K562 (cell line): ENCODE data around the gene AHI1. TPM values are rescaled to one million over a fixed set of nuclear protein-coding genes. Genes with fewer than 3 reads are reported as not detected.

Experiments used
- ATF4 ChIP-seq: fragments of 450-650 bp; formaldehyde crosslinking; IDR thresholded peaks from 2 replicates; pipeline ENCODE4 v1.4.0; 2022; ENCODE audit warnings: mild to moderate bottlenecking, moderate library complexity
- FOS ChIP-seq: IDR thresholded peaks from 3 replicates; pipeline ENCODE4 v1.6.1; 2011; ENCODE audit not compliant: insufficient read length; ENCODE audit errors: extremely low read depth
- HCFC1 ChIP-seq: IDR thresholded peaks from 2 replicates; pipeline ENCODE4 v1.6.1; 2012; ENCODE audit warnings: low read depth, low read length, improper control_type of control experiment
- NCOR1 ChIP-seq: fragments of 450-650 bp; IDR thresholded peaks from 2 replicates; pipeline ENCODE4 v1.6.1; 2016; ENCODE audit warnings: mild to moderate bottlenecking, moderate library complexity
- NFRKB ChIP-seq: fragments of 450-650 bp; IDR thresholded peaks from 2 replicates; pipeline ENCODE4 v1.6.1; 2016; ENCODE audit warnings: low read depth
- NR1H2 ChIP-seq: sonication (generic); formaldehyde crosslinking; IDR thresholded peaks from 2 replicates; pipeline ENCODE4 v1.4.0; 2020; ENCODE audit warnings: mild to moderate bottlenecking, missing genetic modification reagents
- PCBP2 ChIP-seq: fragments of 200-400 bp; formaldehyde crosslinking; IDR thresholded peaks from 2 replicates; pipeline ENCODE4 v1.6.1; 2018; ENCODE audit warnings: low read length, low read depth, mild to moderate bottlenecking, moderate library complexity; ENCODE audit not compliant: poor library complexity, severe bottlenecking
- POLR2G ChIP-seq: fragments of 200-400 bp; formaldehyde crosslinking; IDR thresholded peaks from 2 replicates; pipeline ENCODE4 v1.6.1; 2017; ENCODE audit warnings: low read depth, mild to moderate bottlenecking, antibody characterized with exemption, low read length, moderate library complexity
- PRMT5 ChIP-seq: sonication (generic); formaldehyde crosslinking; IDR thresholded peaks from 2 replicates; pipeline ENCODE4 v1.5.0; 2020; ENCODE audit warnings: missing genetic modification reagents
- PYGO2 ChIP-seq: fragments of 450-650 bp; IDR thresholded peaks from 2 replicates; pipeline ENCODE4 v1.6.1; 2016; ENCODE audit warnings: mild to moderate bottlenecking, missing genetic modification characterization, moderate library complexity, missing compliant biosample characterization
- RBM22 ChIP-seq: fragments of 200-400 bp; formaldehyde crosslinking; IDR thresholded peaks from 2 replicates; pipeline ENCODE4 v1.6.1; 2018; ENCODE audit warnings: low read length, low read depth; ENCODE audit not compliant: poor library complexity, severe bottlenecking
- TAF9B ChIP-seq: fragments of 450-650 bp; IDR thresholded peaks from 2 replicates; pipeline ENCODE4 v1.6.1; 2018; ENCODE audit warnings: mild to moderate bottlenecking; ENCODE audit not compliant: partially characterized antibody
- UBTF ChIP-seq, 2 experiments: IDR thresholded peaks; 2 replicates each; pipeline ENCODE4 v1.6.1; 2012; ENCODE audit warnings: improper control_type of control experiment in 2 of 2, low read depth in 2 of 2, low read length in 2 of 2, borderline replicate concordance in 1 of 2
- ZNF146 ChIP-seq: IDR thresholded peaks from one replicate; pipeline ENCODE4 v1.6.1; 2018; ENCODE audit warnings: missing compliant biosample characterization; ENCODE audit not compliant: unreplicated experiment
- ZNF696 ChIP-seq: fragments of 250-450 bp; sonication (Bioruptor Pico); conservative IDR thresholded peaks from 2 replicates; pipeline ENCODE4 v1.4.0; 2020; ENCODE audit warnings: mild to moderate bottlenecking, moderate library complexity
- polyA plus RNA-seq, 8 experiments: library from polyadenylated mRNA; depleted of rRNA in 4 of 8; stranded (reverse) in 5 of 8; unstranded in 3 of 8; fragments of >200 nt; fragmentation: Nextera tagmentation in 2 of 8; fragmentation: Illumina TruSeq in 1 of 8; extraction: Ambion mirVana in 2 of 8; extraction: Trizol in 1 of 8; gene quantifications; 2 replicates each; pipeline versions ENCODE4 v1.2.1 to v1.2.3, GENCODE V29; 2011 to 2014; ENCODE audit warnings: inconsistent platforms in 1 of 8, missing spikeins in 1 of 8
- total RNA-seq, 7 experiments: library from RNA; depleted of rRNA in 6 of 7; stranded (reverse); fragments of >200 nt in 6 of 7; fragmentation: Illumina TruSeq in 2 of 7; extraction: Trizol in 2 of 7; gene quantifications; 2 replicates each; pipeline versions ENCODE4 v1.2.1 to v1.2.3, GENCODE V29; 2011 to 2021; ENCODE audit warnings: low replicate concordance in 1 of 7
- TF ChIP-seq, protein P1 (sequence below): fragments of 250-450 bp; sonication (Bioruptor Pico); IDR thresholded peaks from 2 replicates; pipeline ENCODE4 v1.5.1; 2021; ENCODE audit warnings: mild to moderate bottlenecking
- TF ChIP-seq, protein P2 (sequence below): fragments of 250-450 bp; sonication (Bioruptor Pico); IDR thresholded peaks from 2 replicates; pipeline ENCODE4 v1.5.0; 2021; ENCODE audit warnings: mild to moderate bottlenecking, moderate library complexity
- TF ChIP-seq, protein P3 (sequence below): fragments of 250-450 bp; sonication (Bioruptor Pico); IDR thresholded peaks from 2 replicates; pipeline ENCODE4 v1.4.0; 2020; ENCODE audit warnings: mild to moderate bottlenecking

AHI1 gene
- total and polyA plus RNA-seq, 9 of the 15 experiments (the other 6 are each of a cell fraction or from before 2014, with no cell fraction given): 24.7 to 54.9 (median 32.2) TPM

DNA sequence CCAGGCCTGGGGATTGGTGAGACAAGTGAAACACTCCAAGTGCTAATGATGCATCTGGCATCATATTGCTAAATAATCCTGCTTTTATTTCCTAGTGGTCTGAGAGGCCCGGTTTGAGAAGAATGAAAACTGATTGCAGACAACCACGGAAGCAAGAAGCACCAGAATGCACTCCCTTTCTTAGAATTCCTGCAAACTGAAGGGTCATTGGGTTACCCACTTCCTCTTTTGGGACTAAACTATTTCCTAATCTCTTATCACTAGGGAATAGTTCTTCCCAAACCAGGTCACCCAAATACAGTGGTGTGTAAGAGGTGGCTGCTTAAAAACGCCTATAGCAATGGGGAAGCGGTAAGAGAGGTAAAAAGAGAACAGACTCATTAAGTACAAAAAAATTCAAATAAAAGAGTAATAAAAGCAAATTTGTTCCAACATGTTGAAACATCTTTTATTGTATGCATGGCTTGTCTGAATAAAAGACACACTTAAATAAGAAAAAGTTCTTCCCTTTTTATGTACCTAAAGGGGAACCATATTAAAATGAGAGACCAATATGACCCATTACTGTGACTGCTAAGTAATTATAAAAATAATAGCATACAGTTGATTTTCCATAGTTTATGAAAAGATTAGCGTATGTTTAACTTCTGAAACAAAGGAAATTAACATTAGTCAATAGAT lies 190.7 kb downstream of the AHI1 start (continued):
- TF ChIP-seq ATF4 (CRISPR knock-in tag): no peak
- TF ChIP-seq, protein P1, sequence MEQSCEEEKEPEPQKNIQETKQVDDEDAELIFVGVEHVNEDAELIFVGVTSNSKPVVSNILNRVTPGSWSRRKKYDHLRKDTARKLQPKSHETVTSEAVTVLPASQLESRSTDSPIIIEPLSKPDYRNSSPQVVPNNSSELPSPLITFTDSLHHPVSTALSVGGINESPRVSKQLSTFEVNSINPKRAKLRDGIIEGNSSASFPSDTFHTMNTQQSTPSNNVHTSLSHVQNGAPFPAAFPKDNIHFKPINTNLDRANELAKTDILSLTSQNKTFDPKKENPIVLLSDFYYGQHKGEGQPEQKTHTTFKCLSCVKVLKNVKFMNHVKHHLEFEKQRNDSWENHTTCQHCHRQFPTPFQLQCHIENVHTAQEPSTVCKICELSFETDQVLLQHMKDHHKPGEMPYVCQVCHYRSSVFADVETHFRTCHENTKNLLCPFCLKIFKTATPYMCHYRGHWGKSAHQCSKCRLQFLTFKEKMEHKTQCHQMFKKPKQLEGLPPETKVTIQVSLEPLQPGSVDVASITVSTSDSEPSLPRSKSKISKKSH: no peak
- TF ChIP-seq PYGO2: no peak
- TF ChIP-seq POLR2G: no peak
- TF ChIP-seq, protein P2, sequence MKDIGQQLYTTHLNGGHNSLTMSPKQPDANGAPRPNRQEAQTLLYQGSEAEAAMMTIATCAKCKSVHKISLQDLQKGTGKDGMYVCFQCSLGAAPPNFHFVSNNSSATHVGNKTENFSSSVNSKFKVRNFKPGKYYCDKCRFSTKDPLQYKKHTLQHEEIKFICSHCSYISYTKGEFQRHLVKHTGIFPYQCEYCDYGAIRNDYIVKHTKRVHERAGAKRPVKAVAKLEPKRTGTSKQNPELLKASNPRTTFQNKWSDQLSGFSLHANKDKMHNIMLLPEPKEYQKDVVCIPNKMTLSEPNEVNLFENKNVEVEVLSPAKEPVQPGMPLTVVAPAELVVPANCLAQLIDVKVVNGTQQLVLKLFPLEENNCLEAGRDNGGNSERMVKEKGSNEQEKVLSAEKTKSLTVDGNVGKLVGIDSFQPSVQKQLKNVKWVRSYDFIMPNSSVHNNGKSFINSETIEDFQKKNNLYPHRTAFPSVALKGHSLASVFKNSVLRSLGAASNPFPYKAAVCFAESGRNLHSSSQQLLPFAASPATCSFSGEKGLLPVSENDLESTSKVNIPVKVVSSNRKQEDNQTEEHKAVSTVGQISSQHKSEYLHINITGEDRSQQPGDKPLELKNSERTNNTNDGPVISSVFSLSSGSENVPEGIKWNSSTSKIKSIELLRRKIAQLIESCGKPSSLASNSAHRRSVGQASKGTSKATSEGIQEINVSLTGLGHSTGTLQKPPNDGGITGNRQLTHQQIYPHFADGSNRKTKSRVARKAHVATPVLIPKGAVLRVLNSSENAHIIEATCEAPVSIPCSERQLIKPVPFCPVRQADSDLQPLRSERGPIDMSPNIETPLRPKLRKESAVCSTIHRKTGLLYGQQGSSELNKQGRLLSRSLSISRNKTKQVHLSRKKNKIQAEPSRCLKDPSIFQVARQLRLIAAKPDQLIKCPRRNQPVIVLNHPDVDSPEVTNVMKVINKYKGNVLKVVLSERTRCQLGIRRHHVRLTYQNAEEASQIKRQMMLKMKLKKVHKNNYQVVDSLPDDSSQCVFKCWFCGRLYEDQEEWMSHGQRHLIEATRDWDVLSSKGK: no peak
- no peak for TF ChIP-seq PCBP2
- no peak for TF ChIP-seq ZNF146 (CRISPR knock-in tag)
- TF ChIP-seq ZNF696: no peak
- no peak for TF ChIP-seq NFRKB
- TF ChIP-seq FOS: no peak
- no peak for TF ChIP-seq PRMT5 (CRISPR knock-in tag)
- TF ChIP-seq RBM22: no peak
- no peak for TF ChIP-seq NR1H2
- TF ChIP-seq HCFC1: no peak
- TF ChIP-seq, protein P3, sequence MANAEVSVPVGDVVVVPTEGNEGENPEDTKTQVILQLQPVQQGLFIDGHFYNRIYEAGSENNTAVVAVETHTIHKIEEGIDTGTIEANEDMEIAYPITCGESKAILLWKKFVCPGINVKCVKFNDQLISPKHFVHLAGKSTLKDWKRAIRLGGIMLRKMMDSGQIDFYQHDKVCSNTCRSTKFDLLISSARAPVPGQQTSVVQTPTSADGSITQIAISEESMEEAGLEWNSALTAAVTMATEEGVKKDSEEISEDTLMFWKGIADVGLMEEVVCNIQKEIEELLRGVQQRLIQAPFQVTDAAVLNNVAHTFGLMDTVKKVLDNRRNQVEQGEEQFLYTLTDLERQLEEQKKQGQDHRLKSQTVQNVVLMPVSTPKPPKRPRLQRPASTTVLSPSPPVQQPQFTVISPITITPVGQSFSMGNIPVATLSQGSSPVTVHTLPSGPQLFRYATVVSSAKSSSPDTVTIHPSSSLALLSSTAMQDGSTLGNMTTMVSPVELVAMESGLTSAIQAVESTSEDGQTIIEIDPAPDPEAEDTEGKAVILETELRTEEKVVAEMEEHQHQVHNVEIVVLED (CRISPR knock-in tag): no peak
- TF ChIP-seq UBTF (IDR thresholded peaks at IDR 0.05; ENCODE audit: borderline replicate concordance in 1 of 2, low read depth in 2 of 2, low read length in 2 of 2): no peak
- TF ChIP-seq TAF9B: no peak
- TF ChIP-seq NCOR1: peak; percentile 68
